GM18907 (cell line): ENCODE results near the gene TASOR.
A peak's percentile ranks its signal among the peaks of the same experiment; 100 is the strongest.
"Not testable (repeated sequence)": the region's sequence is repeated elsewhere in the genome, so short reads cannot be mapped to it uniquely, and the experiment has no call there.

Experiments
- ATAC-seq: cut with Tn5 transposase; IDR thresholded peaks from one replicate; pipeline ENCODE4 v1.9.1; 2021; ENCODE audit warnings: mild to moderate bottlenecking, moderate library complexity; ENCODE audit not compliant: unreplicated experiment

The TASOR gene

GRCh38 chr3:56683122-56683817 is at the start of gene TASOR:
TASOR (minus strand) TSS chr3:56683265; CDS start chr3:56683006, 259 bp downstream.
- peak; percentile 83 for ATAC-seq

GRCh38 chr3:56732109-56732508 is 49.0 kb upstream of the TASOR start:
- ATAC-seq: no peak

GRCh38 chr3:56725175-56725574 is 42.1 kb upstream of the TASOR start:
- peak; percentile 96 for ATAC-seq

DNA sequence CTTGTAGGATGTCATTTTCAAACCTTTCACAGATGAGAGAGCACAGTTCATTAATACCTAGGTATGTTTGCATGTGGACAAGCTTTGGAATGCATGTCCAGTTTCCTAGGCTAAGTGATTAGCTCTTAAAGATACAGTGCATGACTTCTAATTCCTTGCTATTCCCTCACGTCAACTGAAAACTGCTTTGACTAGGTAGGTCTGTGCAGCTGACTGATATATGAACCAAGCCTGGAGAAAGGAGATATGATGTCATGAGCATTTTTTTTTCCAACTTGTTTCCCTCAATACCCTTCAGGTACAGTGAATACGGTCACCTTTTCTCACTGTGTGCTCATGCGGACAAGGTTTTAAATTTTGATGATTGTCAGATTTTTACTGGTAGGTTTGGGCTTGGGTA is 41.6 kb upstream of the TASOR start:
- ATAC-seq: no peak

DNA sequence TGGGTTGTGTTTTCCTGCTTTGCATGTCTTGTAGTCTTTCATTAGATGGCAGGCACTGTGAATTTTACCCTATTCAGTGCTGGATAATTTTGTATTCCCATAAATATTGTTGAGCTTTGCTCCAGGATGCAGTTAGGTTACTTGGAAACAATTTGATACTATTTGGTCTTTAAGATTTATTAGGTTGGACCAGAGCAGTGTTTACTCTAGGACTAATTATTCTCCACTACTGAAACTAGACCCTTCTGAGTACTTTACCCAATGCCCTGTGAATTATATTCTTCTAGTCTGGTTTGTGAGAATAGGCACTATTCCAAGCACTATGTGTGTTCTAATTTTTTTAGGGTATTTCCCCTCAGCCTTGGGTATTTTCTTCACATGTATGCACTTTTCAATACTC is 37.8 kb upstream of the TASOR start:
- no peak for ATAC-seq

GRCh38 chr3:56718809-56719208 is 35.7 kb upstream of the TASOR start:
- ATAC-seq: not testable (repeated sequence)

DNA sequence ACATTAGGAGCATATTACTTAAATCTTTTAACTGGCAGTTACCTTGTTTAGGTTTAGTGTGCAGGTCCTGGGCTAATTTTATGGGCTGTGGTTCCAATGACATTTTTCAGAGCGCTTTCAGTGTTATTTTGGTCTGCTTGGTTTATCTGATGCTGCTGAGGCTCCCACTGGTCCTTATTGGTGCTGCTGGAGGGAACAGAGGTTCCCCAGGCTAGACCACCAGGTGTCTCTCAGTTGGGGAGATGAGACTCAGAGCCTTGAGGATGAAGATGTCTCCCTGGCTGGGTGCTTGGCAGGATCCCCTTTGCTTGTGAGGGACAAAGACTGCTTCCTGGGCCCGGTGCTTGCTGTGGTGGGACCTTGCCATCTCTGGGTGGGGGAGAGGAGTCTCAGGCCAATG is 28.3 kb upstream of the TASOR start:
- ATAC-seq: no peak

- not testable (repeated sequence) for ATAC-seq
Measured at GRCh38 chr3:56707412-56707811, 24.3 kb upstream of the TASOR start.

DNA sequence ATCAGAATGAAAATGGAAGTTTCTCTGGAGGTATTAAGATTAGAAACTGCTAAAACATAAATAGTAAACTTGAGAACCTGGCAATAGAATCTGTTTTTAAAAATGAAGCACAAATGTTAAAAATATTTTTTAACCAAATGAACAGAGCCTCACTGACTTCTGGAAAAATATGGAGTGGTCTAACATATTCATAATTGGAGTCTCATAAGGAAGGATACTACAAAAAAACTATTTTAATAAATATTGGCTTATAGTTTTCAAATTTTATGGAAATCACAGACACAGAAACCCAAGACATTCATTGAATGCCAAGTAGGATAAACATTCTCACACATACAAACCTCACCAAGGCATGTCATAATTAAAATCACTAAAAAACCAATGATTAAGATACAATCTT is 23.6 kb upstream of the TASOR start:
- ATAC-seq: no peak

DNA sequence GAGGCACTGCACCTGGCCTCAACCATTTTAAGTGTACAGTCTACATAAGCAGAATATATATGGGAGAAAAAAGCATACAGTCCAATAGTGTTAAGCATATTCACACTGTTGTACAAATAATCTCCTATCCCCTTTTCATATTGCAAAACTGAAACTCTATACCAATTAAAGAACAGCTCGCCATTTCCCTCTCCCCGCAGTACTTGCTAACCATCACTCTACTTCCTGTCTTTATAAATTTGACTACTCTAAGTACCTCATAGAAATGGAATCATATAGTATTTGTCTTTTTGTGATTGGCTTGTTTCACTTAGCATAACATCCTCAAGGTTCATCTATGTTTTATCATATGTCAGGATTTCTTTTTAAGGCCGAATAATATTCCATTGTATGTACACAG is 21.6 kb upstream of the TASOR start:
- no peak for ATAC-seq

DNA sequence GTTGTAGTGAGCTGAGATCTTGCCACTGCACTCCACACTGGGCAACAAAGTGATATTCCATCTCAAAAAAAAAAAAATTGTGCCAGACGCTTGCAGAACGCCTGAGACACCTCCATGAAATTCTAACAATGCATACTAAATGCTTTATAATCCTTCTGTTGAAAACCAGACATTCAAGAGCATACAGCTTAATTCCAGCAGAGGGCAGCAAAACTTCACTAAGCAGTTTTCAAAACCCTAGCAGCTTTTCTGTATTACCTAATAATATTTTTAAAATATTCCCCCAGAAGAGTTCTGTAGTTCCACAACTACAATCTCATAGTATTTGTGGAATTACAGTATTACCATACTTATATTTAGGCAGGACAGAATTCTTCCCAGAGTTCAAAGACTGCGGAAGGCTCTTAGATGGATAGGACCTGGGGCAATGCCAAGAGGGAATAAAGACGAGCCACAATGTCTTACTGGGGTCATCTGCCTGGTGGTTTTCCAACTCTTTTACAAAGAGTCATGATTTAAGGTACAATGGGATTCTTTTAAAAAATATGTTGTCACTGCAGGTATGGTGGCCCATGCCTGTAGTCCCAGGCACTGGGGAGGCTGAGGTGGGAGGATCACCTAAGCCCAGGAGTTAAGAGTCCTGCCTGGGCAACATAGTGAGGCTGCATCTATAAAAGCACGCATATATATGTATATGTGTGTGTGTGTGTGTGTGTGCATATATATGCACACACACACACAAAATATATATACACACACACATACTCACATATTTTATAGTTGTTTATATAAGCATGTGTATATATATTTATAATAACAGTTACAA is 19.6 kb upstream of the TASOR start:
- no peak for ATAC-seq

- ATAC-seq: no peak
Measured at GRCh38 chr3:56700151-56700550, 17.1 kb upstream of the TASOR start.

- no peak for ATAC-seq
Measured at GRCh38 chr3:56694867-56695683, 12.0 kb upstream of the TASOR start.

DNA sequence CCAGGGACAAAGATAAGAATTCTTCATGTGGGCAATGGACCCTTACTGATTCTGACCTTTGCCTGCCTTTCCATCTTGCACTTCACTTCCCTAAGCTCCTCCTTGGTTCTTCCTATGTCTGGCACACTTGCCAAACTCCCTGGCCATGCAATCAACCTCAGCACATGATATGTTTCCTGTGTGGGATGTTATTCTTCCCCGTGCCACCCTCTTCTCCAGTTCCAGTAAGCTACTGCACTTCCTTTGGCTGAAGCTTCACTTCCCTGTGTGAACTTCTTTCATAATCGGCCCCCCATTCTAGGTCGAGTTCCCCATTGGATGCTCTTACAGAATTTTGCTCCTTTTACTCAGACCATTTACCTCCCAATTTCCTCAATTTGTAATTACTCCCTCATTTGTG is 10.7 kb upstream of the TASOR start:
- ATAC-seq: no peak

- peak; percentile 70 for ATAC-seq
Measured at GRCh38 chr3:56692520-56693433, 9.7 kb upstream of the TASOR start.

DNA sequence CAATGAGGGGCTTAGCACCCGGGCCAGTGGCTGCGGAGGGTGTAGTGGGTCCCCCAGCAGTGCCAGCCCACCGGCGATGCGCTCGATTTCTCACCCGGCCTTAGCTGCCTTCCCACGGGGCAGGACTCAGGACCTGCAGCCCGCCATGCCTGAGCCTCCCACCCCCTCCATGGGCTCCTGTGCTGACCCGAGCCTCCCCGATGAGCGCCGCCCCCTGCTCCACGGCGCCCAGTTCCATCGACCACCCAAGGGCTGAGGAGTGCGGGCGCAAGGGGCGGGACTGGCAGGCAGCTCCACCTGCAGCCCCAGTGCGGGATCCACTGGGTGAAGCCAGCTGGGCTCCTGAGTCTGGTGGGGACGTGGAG is 8.9 kb upstream of the TASOR start:
- ATAC-seq: not testable (repeated sequence)

- no peak for ATAC-seq
Measured at GRCh38 chr3:56691165-56692000, 8.3 kb upstream of the TASOR start.

DNA sequence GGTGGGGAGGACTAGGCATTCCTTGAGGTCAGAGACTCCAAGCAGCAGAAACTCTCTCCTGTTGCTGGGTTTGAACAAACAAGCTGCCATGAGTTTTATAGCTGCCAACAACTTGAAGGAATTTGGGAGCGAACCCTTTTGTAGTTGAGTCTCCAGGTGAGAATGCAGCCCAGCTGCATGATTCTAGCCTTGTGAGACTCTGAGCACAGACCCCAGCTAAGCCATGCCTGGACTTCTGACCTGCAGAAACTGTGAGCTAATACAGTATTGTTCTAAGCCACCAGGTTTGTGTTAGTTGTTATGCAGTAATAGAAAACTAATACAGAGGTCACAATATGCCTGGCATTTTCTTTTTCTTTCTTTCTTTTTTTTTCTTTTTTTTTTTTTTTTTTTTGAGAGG is 6.2 kb upstream of the TASOR start:
- ATAC-seq: no peak

- peak; percentile 62 for ATAC-seq
Measured at GRCh38 chr3:56688191-56688590, 5.1 kb upstream of the TASOR start.

- ATAC-seq: no peak
Measured at GRCh38 chr3:56684029-56684428, 964 bp upstream of the TASOR start.
